ENCODE measurements around the gene DIAPH3.

GRCh38 chr13:59951011-59951410 is 212.7 kb downstream of the DIAPH3 start:
- TF ChIP-seq POLR2A (IDR thresholded peaks at IDR 0.05) (no peak), CTCF (IDR thresholded peaks at IDR 0.05) (no peak)
